ENCODE data around the gene CTCF. TPM values are rescaled to one million over a fixed set of nuclear protein-coding genes. Genes with fewer than 3 reads are reported as not detected.

CTCF gene
- total and polyA plus RNA-seq, 10 of the 15 experiments (the other 5 are each of a cell fraction or from before 2014, with no cell fraction given): 9.1 to 55.0 (median 41.8) TPM

DNA sequence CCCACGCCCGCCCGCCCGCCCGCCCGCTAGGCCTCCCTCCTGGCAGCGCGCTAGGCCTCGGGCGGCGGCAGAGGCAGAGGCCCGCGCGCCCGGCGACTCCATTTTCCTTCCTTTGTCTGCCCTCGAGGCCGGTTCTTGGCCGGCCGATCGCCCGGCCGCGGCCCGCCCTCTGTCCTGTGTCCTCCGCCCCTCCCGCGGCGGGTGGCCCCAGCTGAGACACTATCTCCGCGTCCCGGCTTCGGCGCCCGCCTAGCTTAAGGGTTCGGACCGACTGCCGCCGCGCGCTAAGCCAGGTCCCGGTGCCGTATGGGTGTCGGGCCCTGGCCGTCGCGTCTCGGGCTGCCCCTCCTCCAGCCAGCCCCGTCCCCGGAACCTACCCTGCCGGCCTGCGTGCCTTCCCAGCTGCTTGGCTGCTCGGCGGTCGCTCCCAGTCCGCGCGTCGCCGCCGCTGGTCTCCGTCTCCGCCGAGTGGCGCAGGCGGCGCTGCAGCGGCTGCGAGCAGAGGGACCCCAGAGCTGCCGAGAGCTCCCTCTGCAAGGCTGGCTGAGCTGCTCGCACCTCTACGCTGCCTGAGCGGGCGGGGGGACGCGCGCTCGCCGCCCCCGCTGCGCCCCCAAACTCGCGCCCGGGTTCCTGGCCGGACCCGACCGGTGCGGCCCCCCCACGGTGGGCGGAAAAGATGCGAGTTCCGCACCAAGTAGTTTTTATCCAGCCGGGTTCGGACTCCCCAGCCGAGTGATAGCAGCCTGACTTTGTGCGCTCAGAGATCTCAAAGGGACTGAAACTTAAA lies 787 bp downstream of the CTCF start (continued):
- TF ChIP-seq EP300 (IDR thresholded peaks at IDR 0.05; ENCODE audit: borderline replicate concordance in 1 of 2, control insufficient read depth in 1 of 2, low read depth in 2 of 2, low read length in 2 of 2) (no peak), CHD4 (IDR thresholded peaks at IDR 0.05) (no peak), TCF3 (IDR thresholded peaks at IDR 0.05; ENCODE audit: borderline replicate concordance, insufficient read depth, low read depth, low read length) (0 out of 2 replicates have a peak, but pooled peaks have one; percentile 15), NR2C2 (IDR thresholded peaks at IDR 0.05; ENCODE audit: borderline replicate concordance, control insufficient read depth, insufficient read length, low read depth) (no peak), CBX5 (IDR thresholded peaks at IDR 0.05; ENCODE audit: low read depth) (no peak), FOXM1 (IDR thresholded peaks at IDR 0.05; ENCODE audit: low read depth, low read length) (no peak), LARP7 (IDR thresholded peaks at IDR 0.05) (peak; percentile 79), CHD1 (IDR thresholded peaks at IDR 0.05; ENCODE audit: low read depth, low read length) (no peak), ZNF622 (IDR thresholded peaks at IDR 0.05) (no peak), MAX (IDR thresholded peaks at IDR 0.05; ENCODE audit: low read depth, low read length) (peak; percentile 7; the same call in 1 of the 2 replicates), BACH1 (IDR thresholded peaks at IDR 0.05; ENCODE audit: borderline replicate concordance) (peak; percentile 59), FOS (IDR thresholded peaks at IDR 0.05; ENCODE audit: borderline replicate concordance, extremely low read depth, insufficient read length) (no peak), EGR1 (IDR thresholded peaks at IDR 0.05; ENCODE audit: borderline replicate concordance in 1 of 2, low read depth in 2 of 2, low read length in 2 of 2) (peak in 1 of 2 experiments; percentile 86; a peak in 1 of 3 replicates), GABPA (IDR thresholded peaks at IDR 0.05; ENCODE audit: low read depth) (no peak), RB1 (IDR thresholded peaks at IDR 0.05; ENCODE audit: borderline replicate concordance) (no peak), EED (IDR thresholded peaks at IDR 0.05; ENCODE audit: low read depth) (no peak), PAX8 (IDR thresholded peaks at IDR 0.05) (no peak), IKZF1 (conservative IDR thresholded peaks at IDR 0.05) (peak; percentile 67), NBN (IDR thresholded peaks at IDR 0.05) (no peak), TAF1 (IDR thresholded peaks at IDR 0.05; ENCODE audit: borderline replicate concordance, low read depth, low read length) (peak; percentile 55; the same call in 1 of the 2 replicates), BHLHE40 (IDR thresholded peaks at IDR 0.05; ENCODE audit: borderline replicate concordance in 1 of 2, low read depth in 2 of 2, low read length in 1 of 2) (peak; percentile 6 to 42; a peak in 2 of 4 replicates), ZNF207 (IDR thresholded peaks at IDR 0.05; ENCODE audit: borderline replicate concordance) (no peak), STAT1 (conservative IDR thresholded peaks at IDR 0.05) (0 out of 2 replicates have a peak, but pooled peaks have one; percentile 28)
- TF ChIP-seq, protein P1, sequence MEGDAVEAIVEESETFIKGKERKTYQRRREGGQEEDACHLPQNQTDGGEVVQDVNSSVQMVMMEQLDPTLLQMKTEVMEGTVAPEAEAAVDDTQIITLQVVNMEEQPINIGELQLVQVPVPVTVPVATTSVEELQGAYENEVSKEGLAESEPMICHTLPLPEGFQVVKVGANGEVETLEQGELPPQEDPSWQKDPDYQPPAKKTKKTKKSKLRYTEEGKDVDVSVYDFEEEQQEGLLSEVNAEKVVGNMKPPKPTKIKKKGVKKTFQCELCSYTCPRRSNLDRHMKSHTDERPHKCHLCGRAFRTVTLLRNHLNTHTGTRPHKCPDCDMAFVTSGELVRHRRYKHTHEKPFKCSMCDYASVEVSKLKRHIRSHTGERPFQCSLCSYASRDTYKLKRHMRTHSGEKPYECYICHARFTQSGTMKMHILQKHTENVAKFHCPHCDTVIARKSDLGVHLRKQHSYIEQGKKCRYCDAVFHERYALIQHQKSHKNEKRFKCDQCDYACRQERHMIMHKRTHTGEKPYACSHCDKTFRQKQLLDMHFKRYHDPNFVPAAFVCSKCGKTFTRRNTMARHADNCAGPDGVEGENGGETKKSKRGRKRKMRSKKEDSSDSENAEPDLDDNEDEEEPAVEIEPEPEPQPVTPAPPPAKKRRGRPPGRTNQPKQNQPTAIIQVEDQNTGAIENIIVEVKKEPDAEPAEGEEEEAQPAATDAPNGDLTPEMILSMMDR (IDR thresholded peaks at IDR 0.05 in 2 of 3, conservative IDR thresholded peaks at IDR 0.05 in 1 of 3; ENCODE audit: control insufficient read depth in 2 of 3, extremely low read depth in 1 of 3, insufficient read depth in 1 of 3, low read depth in 3 of 3, low read length in 3 of 3): peak in 2 of 3 experiments; percentile 30 to 39; a peak in 2 of 6 replicates
- TF ChIP-seq, protein P2, sequence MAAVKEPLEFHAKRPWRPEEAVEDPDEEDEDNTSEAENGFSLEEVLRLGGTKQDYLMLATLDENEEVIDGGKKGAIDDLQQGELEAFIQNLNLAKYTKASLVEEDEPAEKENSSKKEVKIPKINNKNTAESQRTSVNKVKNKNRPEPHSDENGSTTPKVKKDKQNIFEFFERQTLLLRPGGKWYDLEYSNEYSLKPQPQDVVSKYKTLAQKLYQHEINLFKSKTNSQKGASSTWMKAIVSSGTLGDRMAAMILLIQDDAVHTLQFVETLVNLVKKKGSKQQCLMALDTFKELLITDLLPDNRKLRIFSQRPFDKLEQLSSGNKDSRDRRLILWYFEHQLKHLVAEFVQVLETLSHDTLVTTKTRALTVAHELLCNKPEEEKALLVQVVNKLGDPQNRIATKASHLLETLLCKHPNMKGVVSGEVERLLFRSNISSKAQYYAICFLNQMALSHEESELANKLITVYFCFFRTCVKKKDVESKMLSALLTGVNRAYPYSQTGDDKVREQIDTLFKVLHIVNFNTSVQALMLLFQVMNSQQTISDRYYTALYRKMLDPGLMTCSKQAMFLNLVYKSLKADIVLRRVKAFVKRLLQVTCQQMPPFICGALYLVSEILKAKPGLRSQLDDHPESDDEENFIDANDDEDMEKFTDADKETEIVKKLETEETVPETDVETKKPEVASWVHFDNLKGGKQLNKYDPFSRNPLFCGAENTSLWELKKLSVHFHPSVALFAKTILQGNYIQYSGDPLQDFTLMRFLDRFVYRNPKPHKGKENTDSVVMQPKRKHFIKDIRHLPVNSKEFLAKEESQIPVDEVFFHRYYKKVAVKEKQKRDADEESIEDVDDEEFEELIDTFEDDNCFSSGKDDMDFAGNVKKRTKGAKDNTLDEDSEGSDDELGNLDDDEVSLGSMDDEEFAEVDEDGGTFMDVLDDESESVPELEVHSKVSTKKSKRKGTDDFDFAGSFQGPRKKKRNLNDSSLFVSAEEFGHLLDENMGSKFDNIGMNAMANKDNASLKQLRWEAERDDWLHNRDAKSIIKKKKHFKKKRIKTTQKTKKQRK (IDR thresholded peaks at IDR 0.05; ENCODE audit: low read depth, low read length): no peak
